ENCODE measurements around the gene LAMA5. TPM values are rescaled to one million over a fixed set of nuclear protein-coding genes. Genes with fewer than 3 reads are reported as not detected.
A peak's percentile ranks its signal among the peaks of the same experiment; 100 is the strongest.

LAMA5 gene
- total RNA-seq, 2 donors from 2014 or later, result 170 to 272 TPM

GRCh38 chr20:62305765-62306413 is 61.2 kb downstream of the LAMA5 start:
- peaks cover 0 to 24% of the 10 kb centered on the region in 2 donors for H3K36me3 ChIP-seq
- H3K4me3 ChIP-seq, result no peak overlapping the region
- DNase-seq (ENCODE audit: low spot score), result no peak
- peaks cover 28% of the 10 kb centered on the region for H3K4me1 ChIP-seq (replicated peaks)
- intact Hi-C loops (cut with DNase I), result loop anchor here (10.0 kb wide), 1 partner anchor 189 kb away; no protein-coding TSS in a partner anchor
- peak overlapping the region in 1 of 2 donors; percentile 10 for H3K27ac ChIP-seq
- H3K27me3 ChIP-seq (replicated peaks; ENCODE audit: insufficient read depth), result no peaks in the 10 kb centered on the region
- WGBS, result 82% methylated on average over 33 of the region's 33 CpGs
- TF ChIP-seq POLR2A (IDR thresholded peaks at IDR 0.05) (no peak), CTCF (IDR thresholded peaks at IDR 0.05) (no peak)
- no peaks in the 10 kb centered on the region for H3K9me3 ChIP-seq

GRCh38 chr20:62305149-62305764 is 61.9 kb downstream of the LAMA5 start:
- peaks cover 28% of the 10 kb centered on the region for H3K4me1 ChIP-seq (replicated peaks)
- DNase-seq (ENCODE audit: low spot score), result no peak
- TF ChIP-seq POLR2AphosphoS5 (IDR thresholded peaks at IDR 0.05) (no peak), POLR2A (IDR thresholded peaks at IDR 0.05) (no peak), CTCF (IDR thresholded peaks at IDR 0.05) (no peak)
- intact Hi-C loops (cut with DNase I), result loop anchor here (10.0 kb wide), 1 partner anchor 190 kb away; no protein-coding TSS in a partner anchor
- peak overlapping the region in 1 of 2 donors; percentile 84 for H3K4me3 ChIP-seq
- WGBS, result 68% methylated on average over 18 of the region's 18 CpGs
- no peaks in the 10 kb centered on the region for H3K27me3 ChIP-seq (replicated peaks; ENCODE audit: insufficient read depth)
- peaks cover 0 to 24% of the 10 kb centered on the region in 2 donors for H3K36me3 ChIP-seq
- H3K9me3 ChIP-seq, result no peaks in the 10 kb centered on the region
- peak overlapping the region in 1 of 2 donors; percentile 10 for H3K27ac ChIP-seq

- 52% methylated on average over 29 of the region's 29 CpGs for WGBS
- no peaks in the 10 kb centered on the region for H3K9me3 ChIP-seq
- H3K27ac ChIP-seq, result peak overlapping the region in 1 of 2 donors; percentile 98
- no peak for DNase-seq (ENCODE audit: low spot score)
- H3K4me1 ChIP-seq (replicated peaks), result peaks cover 28% of the 10 kb centered on the region
- H3K4me3 ChIP-seq, result peak overlapping the region; percentile 84 to 91
- TF ChIP-seq CTCF (IDR thresholded peaks at IDR 0.05) (no peak), POLR2AphosphoS5 (IDR thresholded peaks at IDR 0.05) (no peak)
- no peaks in the 10 kb centered on the region for H3K27me3 ChIP-seq (replicated peaks; ENCODE audit: insufficient read depth)
- peaks cover 0 to 24% of the 10 kb centered on the region in 2 donors for H3K36me3 ChIP-seq
- intact Hi-C loops (cut with DNase I), result loop anchor here (10.0 kb wide), 1 partner anchor 190 kb away; no protein-coding TSS in a partner anchor
Measured at GRCh38 chr20:62304331-62305148, 62.6 kb downstream of the LAMA5 start.

- peaks cover 0 to 22% of the 10 kb centered on the region in 2 donors for H3K36me3 ChIP-seq
- peak overlapping the region; percentile 84 to 91 for H3K4me3 ChIP-seq
- H3K27me3 ChIP-seq (replicated peaks; ENCODE audit: insufficient read depth), result no peaks in the 10 kb centered on the region
- peak overlapping the region; percentile 98 to 99 for H3K27ac ChIP-seq
- intact Hi-C loops (cut with DNase I), result loop anchor here (2.0 to 10.0 kb wide), 2 partner anchors 73 to 191 kb away; no protein-coding TSS in a partner anchor
- DNase-seq (ENCODE audit: low spot score), result no peak
- H3K9me3 ChIP-seq, result no peaks in the 10 kb centered on the region
- peaks cover 28% of the 10 kb centered on the region for H3K4me1 ChIP-seq (replicated peaks)
- TF ChIP-seq POLR2AphosphoS5 (IDR thresholded peaks at IDR 0.05) (no peak), CTCF (IDR thresholded peaks at IDR 0.05) (no peak), POLR2A (IDR thresholded peaks at IDR 0.05) (no peak)
- 3% methylated on average over 66 of the region's 66 CpGs for WGBS
Measured at GRCh38 chr20:62303340-62304226, 63.5 kb downstream of the LAMA5 start.

Data from prostate gland (tissue), 2 donors.